ENCODE data around the gene MS4A4A.

MS4A4A gene

GRCh38 chr11:60280412-60280811 is at the start of gene MS4A4A:
MS4A4A (plus strand) TSS chr11:60280666; CDS start chr11:60280676, 10 bp downstream.
- no peak within 1 kb of the TSS for H3K4me3 ChIP-seq (replicated peaks in 1 of 2; ENCODE audit: low read depth in 2 of 2, low read length in 2 of 2)
- no peak for DNase-seq (ENCODE audit: low read depth in 2 of 2)
- TF ChIP-seq CTCF (IDR thresholded peaks at IDR 0.05; ENCODE audit: low read depth, low read length) = no peak

GRCh38 chr11:60230681-60231080 is 49.8 kb upstream of the MS4A4A start:
- H3K4me3 ChIP-seq (replicated peaks in 1 of 2; ENCODE audit: low read depth in 2 of 2, low read length in 2 of 2) = no peak overlapping the region
- no peak for TF ChIP-seq CTCF (IDR thresholded peaks at IDR 0.05; ENCODE audit: low read depth, low read length)
- DNase-seq (ENCODE audit: low read depth in 2 of 2) = no peak

- no peak for TF ChIP-seq CTCF (IDR thresholded peaks at IDR 0.05; ENCODE audit: low read depth, low read length)
- no peak for DNase-seq (ENCODE audit: low read depth in 2 of 2)
- no peak overlapping the region for H3K4me3 ChIP-seq (replicated peaks in 1 of 2; ENCODE audit: low read depth in 2 of 2, low read length in 2 of 2)
These were observed 45.1 kb upstream of the MS4A4A start for GRCh38 chr11:60235321-60235720.

GRCh38 chr11:60240662-60241061 is 39.8 kb upstream of the MS4A4A start:
- no peak for DNase-seq (ENCODE audit: low read depth in 2 of 2)
- TF ChIP-seq CTCF (IDR thresholded peaks at IDR 0.05; ENCODE audit: low read depth, low read length) = no peak
- H3K4me3 ChIP-seq (replicated peaks in 1 of 2; ENCODE audit: low read depth in 2 of 2, low read length in 2 of 2) = no peak overlapping the region

- no peak for DNase-seq (ENCODE audit: low read depth in 2 of 2)
- TF ChIP-seq CTCF (IDR thresholded peaks at IDR 0.05; ENCODE audit: low read depth, low read length) = no peak
These were observed 38.7 kb upstream of the MS4A4A start for GRCh38 chr11:60241786-60242185.

GRCh38 chr11:60242740-60243239 is 37.7 kb upstream of the MS4A4A start, which contains the start of gene MS4A4E:
MS4A4E (minus strand) TSS chr11:60243137; CDS start chr11:60230055, 13,082 bp downstream.
- no peak within 1 kb of the TSS for H3K4me3 ChIP-seq (replicated peaks in 1 of 2; ENCODE audit: low read depth in 2 of 2, low read length in 2 of 2)
- DNase-seq (ENCODE audit: low read depth in 2 of 2) = no peak
- TF ChIP-seq CTCF (IDR thresholded peaks at IDR 0.05; ENCODE audit: low read depth, low read length) = no peak

More at GRCh38 chr11:60241786-60242185, 38.7 kb upstream of the MS4A4A start:
- no peak overlapping the region for H3K4me3 ChIP-seq (replicated peaks in 1 of 2; ENCODE audit: low read depth in 2 of 2, low read length in 2 of 2)
